GM12878 (cell line): Measurements from ENCODE around the gene ITGA1. TPM values are rescaled to one million over a fixed set of nuclear protein-coding genes. Genes with fewer than 3 reads are reported as not detected.

ENCODE experiments used
- ATAC-seq: fragments of 200-7000 bp; cut with Tn5 transposase; 3 replicates; pipeline ENCODE4 v1.9.1; 2020; ENCODE audit warnings: mild to moderate bottlenecking, moderate library complexity
- BruUV-seq: library from RNA; stranded (reverse); fragments of 400-500 nt; replicated peaks from 2 replicates; lab custom pipeline; 2021; lab: Mats Ljungman, UMichigan
- CTCF ChIA-PET: fragments of 300-600 bp; sonication (Branson Sonifier 250); formaldehyde crosslinking; extraction: SDS; loops from one replicate; lab custom pipeline; 2021; ENCODE audit warnings: inconsistent platforms; lab: Yijun Ruan, JAX
- POLR2A ChIA-PET: fragments of 350-600 bp; formaldehyde crosslinking; extraction: SDS; loops from one replicate; lab custom pipeline; 2021; ENCODE audit warnings: inconsistent platforms; lab: Charles Lee
- RAD21 ChIA-PET: fragments of 300-600 bp; sonication (Branson Sonifier 250); formaldehyde crosslinking; loops from one replicate; lab custom pipeline; 2023; ENCODE audit warnings: antibody characterized with exemption; ENCODE audit not compliant: unreplicated experiment; lab: Charles Lee
- SMC1A ChIA-PET: fragments of 300-600 bp; sonication (Branson Sonifier 250); formaldehyde crosslinking; loops from one replicate; lab custom pipeline; 2023; ENCODE audit not compliant: unreplicated experiment, uncharacterized antibody; lab: Charles Lee
- DNase-seq: peaks from one replicate; pipeline ENCODE4 v3.0.0-alpha.2; 2011; ENCODE audit warnings: low read depth, low spot score
- FAIRE-seq: peaks from 3 replicates; lab custom pipeline; 2011; peaks lifted over from hg19 to GRCh38; lab: Jason Lieb, UNC
- H2AFZ ChIP-seq: 2 replicates; pipeline ENCODE4 v1.6.0; 2011; ENCODE audit warnings: low read depth, low read length, control low read depth; ENCODE audit not compliant: control insufficient read depth
- H3K27ac ChIP-seq: 2 replicates; pipeline ENCODE4 v1.5.1; 2011; ENCODE audit warnings: control low read depth; ENCODE audit not compliant: control insufficient read depth, insufficient read depth
- H3K27me3 ChIP-seq, 2 experiments: replicated peaks in 1 of 2; 2 replicates each; pipeline versions ENCODE4 v1.6.0 to v1.6.1; 2011; ENCODE audit warnings: low read length in 1 of 2; ENCODE audit not compliant: control insufficient read depth in 2 of 2, insufficient read depth in 2 of 2
- H3K36me3 ChIP-seq, 2 experiments: 2 replicates each; pipeline ENCODE4 v1.5.1; 2011; ENCODE audit warnings: low read length in 1 of 2; ENCODE audit not compliant: control insufficient read depth in 2 of 2, insufficient read depth in 2 of 2
- H3K4me1 ChIP-seq: 2 replicates; pipeline ENCODE4 v1.6.1; 2011; ENCODE audit warnings: mild to moderate bottlenecking, low read length, moderate library complexity, mixed read lengths; ENCODE audit not compliant: control insufficient read depth, insufficient read depth
- H3K4me2 ChIP-seq: 2 replicates; pipeline ENCODE4 v1.6.0; 2011; ENCODE audit warnings: control low read depth; ENCODE audit not compliant: control insufficient read depth, insufficient read depth
- H3K4me3 ChIP-seq: fragments of 200-600 bp; sonication (generic); 2 replicates; pipeline ENCODE4 v1.5.1; 2016
- H3K79me2 ChIP-seq: 2 replicates; pipeline ENCODE4 v1.6.0; 2011; ENCODE audit warnings: low read length; ENCODE audit not compliant: control insufficient read depth, insufficient read depth
- H3K9ac ChIP-seq: 2 replicates; pipeline ENCODE4 v1.8.0; 2011; ENCODE audit warnings: low read length, control low read depth, mixed read lengths; ENCODE audit not compliant: control insufficient read depth, insufficient read depth
- H3K9me3 ChIP-seq: replicated peaks from 3 replicates; pipeline ENCODE4 v1.5.1; 2011; ENCODE audit warnings: mild to moderate bottlenecking, low read length; ENCODE audit not compliant: control insufficient read depth, insufficient read depth
- H4K20me1 ChIP-seq: 2 replicates; pipeline ENCODE4 v1.6.0; 2011; ENCODE audit not compliant: control insufficient read depth, insufficient read depth
- CBFB ChIP-seq: IDR thresholded peaks from 2 replicates; pipeline ENCODE4 v1.6.1; 2016; ENCODE audit warnings: antibody characterized with exemption, low read depth
- CBX3 ChIP-seq: fragments of 200-600 bp; sonication (generic); IDR thresholded peaks from 2 replicates; pipeline ENCODE4 v1.6.1; 2016; ENCODE audit warnings: low read depth, borderline replicate concordance
- EGR1 ChIP-seq, 2 experiments: IDR thresholded peaks; 1 replicate in 1 of 2; 2 replicates in 1 of 2; pipeline ENCODE4 v1.6.1; 2011 to 2012; ENCODE audit warnings: low read depth in 2 of 2, low read length in 2 of 2, borderline replicate concordance in 1 of 2, mild to moderate bottlenecking in 1 of 2, moderate library complexity in 1 of 2
- EP300 ChIP-seq, 2 experiments: fragments of 150-350 bp in 1 of 2; IDR thresholded peaks; 2 replicates each; pipeline ENCODE4 v1.6.1; 2011 to 2012; ENCODE audit warnings: low read depth in 2 of 2, low read length in 2 of 2, borderline replicate concordance in 1 of 2, improper control_type of control experiment in 1 of 2, inconsistent platforms in 1 of 2; ENCODE audit not compliant: control insufficient read depth in 1 of 2
- JUNB ChIP-seq: IDR thresholded peaks from 2 replicates; pipeline ENCODE4 v1.6.1; 2016; ENCODE audit warnings: antibody characterized with exemption, mild to moderate bottlenecking
- KDM1A ChIP-seq: fragments of 200-600 bp; sonication (generic); IDR thresholded peaks from 2 replicates; pipeline ENCODE4 v1.6.1; 2016; ENCODE audit warnings: borderline replicate concordance
- MEF2A ChIP-seq: IDR thresholded peaks from 2 replicates; pipeline ENCODE4 v1.6.1; 2011; ENCODE audit warnings: low read depth, mild to moderate bottlenecking, low read length, moderate library complexity; ENCODE audit not compliant: insufficient read depth
- NR2C2 ChIP-seq: IDR thresholded peaks from 2 replicates; pipeline ENCODE4 v1.6.1; 2011; ENCODE audit warnings: borderline replicate concordance, low read depth; ENCODE audit not compliant: control insufficient read depth, insufficient read length
- PAX5 ChIP-seq: IDR thresholded peaks from 2 replicates; pipeline ENCODE4 v1.6.1; 2011; ENCODE audit warnings: low read depth, low read length, borderline replicate concordance
- SUPT20H ChIP-seq: IDR thresholded peaks from 2 replicates; pipeline ENCODE4 v1.6.1; 2011; ENCODE audit warnings: low read depth, mild to moderate bottlenecking, low read length, moderate library complexity, borderline replicate concordance; ENCODE audit not compliant: control insufficient read depth
- ZNF384 ChIP-seq: IDR thresholded peaks from 2 replicates; pipeline ENCODE4 v1.6.1; 2012; ENCODE audit warnings: low read depth, mild to moderate bottlenecking, low read length, improper control_type of control experiment, borderline replicate concordance
- WGBS: methylation state at CpG from one replicate; pipeline ENCODE4 v1.1.6; 2016; ENCODE audit warnings: low lambda C conversion rate; ENCODE audit not compliant: insufficient replicate concordance, insufficient coverage; ENCODE audit errors: missing lambda C conversion rate; 5-methylcytosine and 5-hydroxymethylcytosine counted together
- in situ Hi-C: fragments of 300-500 bp; cut with MboI; formaldehyde crosslinking; loops from 9 replicates; pipeline ENCODE4 v1.14.3; 2018; ENCODE audit warnings: mixed read lengths
- intact Hi-C: fragments of 100-400 bp; cut with micrococcal nuclease; formaldehyde crosslinking; loops from one replicate; pipeline ENCODE4 v1.14.2; 2022; ENCODE audit not compliant: unreplicated experiment
- polyA plus RNA-seq, 11 experiments: library from polyadenylated mRNA; depleted of rRNA in 4 of 11; unstranded in 6 of 11; stranded (reverse) in 5 of 11; fragments of >200 nt; fragmentation: Nextera tagmentation in 4 of 11; fragmentation: Illumina TruSeq in 1 of 11; extraction: Ambion mirVana in 4 of 11; extraction: Trizol in 1 of 11; gene quantifications; 1 replicate in 1 of 11; 2 replicates in 10 of 11; pipeline versions ENCODE4 v1.2.1 to v1.2.3, GENCODE V29; 2011 to 2016; ENCODE audit warnings: inconsistent platforms in 2 of 11, missing spikeins in 2 of 11, low read depth in 1 of 11
- total RNA-seq, 4 experiments: library from RNA; depleted of rRNA in 3 of 4; stranded (reverse); fragments of >200 nt in 3 of 4; fragmentation: Illumina TruSeq in 1 of 4; extraction: Trizol in 1 of 4; gene quantifications; 2 replicates each; pipeline versions ENCODE4 v1.2.1 to v1.2.3, GENCODE V29; 2013 to 2021

Gene ITGA1
- total and polyA plus RNA-seq, 10 of the 15 experiments (the other 5 are each of a cell fraction or from before 2014, with no cell fraction given) = 0.02 to 0.56 (median 0.19) TPM

GRCh38 chr5:52859628-52860027 is 71.9 kb downstream of the ITGA1 start:
- no peak overlapping the region for H3K27ac ChIP-seq
- H3K4me3 ChIP-seq = no peak overlapping the region
- in situ Hi-C loops = no loop called here
- intact Hi-C loops = no loop called here
- TF ChIP-seq SUPT20H (no peak), CBFB (no peak), PAX5 (no peak), ZNF384 (no peak), NR2C2 (no peak), KDM1A (no peak), EGR1 (IDR thresholded peaks at IDR 0.05; ENCODE audit: borderline replicate concordance in 1 of 2, low read depth in 2 of 2, low read length in 2 of 2) (no peak), CBX3 (no peak), MEF2A (no peak), EP300 (IDR thresholded peaks at IDR 0.05; ENCODE audit: borderline replicate concordance in 1 of 2, control insufficient read depth in 1 of 2, low read depth in 2 of 2, low read length in 2 of 2) (no peak), JUNB (no peak)
- ChIA-PET CTCF (no interaction called here), RAD21 (no interaction called here), SMC1A (no interaction called here), POLR2A (no interaction called here)
- ATAC-seq (no peak), FAIRE-seq (no peak), DNase-seq (no peak)
- WGBS = 46% methylated on average over 2 of the region's 2 CpGs
- no peak overlapping the region for H3K9ac ChIP-seq
- no peaks in the 10 kb centered on the region for H3K9me3 ChIP-seq
- H3K27me3 ChIP-seq = no peaks in the 10 kb centered on the region
- H2AFZ ChIP-seq = no peak overlapping the region
- no peaks in the 10 kb centered on the region for H3K79me2 ChIP-seq
- H4K20me1 ChIP-seq = no peaks in the 10 kb centered on the region
- H3K4me2 ChIP-seq = no peak overlapping the region
- H3K36me3 ChIP-seq = no peaks in the 10 kb centered on the region
- no peaks in the 10 kb centered on the region for H3K4me1 ChIP-seq
- BruUV-seq = no TSS peak
